Measurements from ENCODE around the gene CCT8. TPM values are rescaled to one million over a fixed set of nuclear protein-coding genes. Genes with fewer than 3 reads are reported as not detected.

Gene CCT8
- polyA plus RNA-seq, 1 donor from 2014 or later = 249 TPM

DNA sequence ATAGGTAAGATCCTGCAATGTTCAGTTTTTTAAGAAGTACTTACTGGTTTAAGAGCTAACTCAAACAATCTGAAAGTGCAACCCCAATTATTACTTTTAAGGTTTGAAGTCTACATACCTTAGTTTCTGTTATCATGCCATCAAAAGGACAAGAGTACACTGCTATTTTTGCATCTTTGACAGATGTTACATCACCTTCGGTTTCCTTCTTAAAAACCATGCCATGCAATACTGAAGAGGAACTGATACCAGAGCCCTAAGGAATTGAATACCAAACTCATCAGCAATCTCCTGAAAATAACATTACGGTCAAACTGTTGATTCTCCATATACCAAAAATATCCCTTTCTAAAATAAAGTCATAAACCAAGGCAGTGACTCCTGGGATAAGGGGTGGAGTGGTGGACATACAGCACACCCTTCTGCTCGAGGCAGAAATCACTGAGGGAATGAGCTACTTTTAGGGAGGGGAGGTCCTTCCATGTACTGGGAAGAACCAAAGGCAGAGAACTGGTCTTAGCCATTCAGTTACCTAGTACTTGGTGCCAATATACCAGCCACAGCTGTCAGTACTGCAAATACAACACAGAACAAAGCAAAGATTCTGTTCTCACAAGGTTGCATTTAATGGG, 8.5 kb downstream of the CCT8 start:
- peaks cover 14% of the 10 kb centered on the region for H3K36me3 ChIP-seq (ENCODE audit: insufficient read depth, low read length)
- H3K9me3 ChIP-seq (ENCODE audit: low read length) = no peaks in the 10 kb centered on the region
- H3K9me2 ChIP-seq (ENCODE audit: insufficient read depth, low read length) = no peaks in the 10 kb centered on the region
- peaks cover 15% of the 10 kb centered on the region for H3K79me2 ChIP-seq (replicated peaks; ENCODE audit: insufficient read depth, low read length)
- no peak for TF ChIP-seq SMC3 (conservative IDR thresholded peaks at IDR 0.05; ENCODE audit: poor library complexity)
- no peak for TF ChIP-seq TAF1 (IDR thresholded peaks at IDR 0.05; ENCODE audit: low read depth)
- no peak for TF ChIP-seq RAD21 (conservative IDR thresholded peaks at IDR 0.05)
- TF ChIP-seq MXI1 (conservative IDR thresholded peaks at IDR 0.05; ENCODE audit: poor library complexity, severe bottlenecking) = no peak
- TF ChIP-seq EP300 (conservative IDR thresholded peaks at IDR 0.05; ENCODE audit: poor library complexity, severe bottlenecking) = no peak
- TF ChIP-seq POLR2AphosphoS5 (IDR thresholded peaks at IDR 0.05) = no peak
- TF ChIP-seq CTCF (IDR thresholded peaks at IDR 0.05; ENCODE audit: poor library complexity, severe bottlenecking) = no peak
- TF ChIP-seq REST (IDR thresholded peaks at IDR 0.05; ENCODE audit: borderline replicate concordance) = no peak
- H4K20me1 ChIP-seq (ENCODE audit: insufficient read depth) = no peaks in the 10 kb centered on the region
- no peaks in the 10 kb centered on the region for H3K27me3 ChIP-seq (ENCODE audit: insufficient read depth, low read depth, low read length)
- H3K4me3 ChIP-seq (ENCODE audit: low read length) = no peak overlapping the region
- H3K4me2 ChIP-seq (ENCODE audit: low read length) = no peak overlapping the region
- no peak overlapping the region for H3K9ac ChIP-seq (ENCODE audit: low read length)
- no peak overlapping the region for H3K27ac ChIP-seq (ENCODE audit: low read length)
- no peaks in the 10 kb centered on the region for H3F3A ChIP-seq (ENCODE audit: insufficient read depth, low read length, poor library complexity, severe bottlenecking)
- H2AFZ ChIP-seq (ENCODE audit: low read depth, low read length) = no peak overlapping the region

GRCh38 chr21:29056538-29057050, 16.9 kb downstream of the CCT8 start:
- no peak overlapping the region for H3K27ac ChIP-seq (ENCODE audit: low read length)

More at GRCh38 chr21:29056538-29057050, 16.9 kb downstream of the CCT8 start:
- Histone ChIP-seq H3K9ac (ENCODE audit: low read length) (no peak overlapping the region), H3K9me3 (ENCODE audit: low read length) (no peaks in the 10 kb centered on the region), H3K9me2 (ENCODE audit: insufficient read depth, low read length) (no peaks in the 10 kb centered on the region), H3K79me2 (replicated peaks; ENCODE audit: insufficient read depth, low read length) (no peaks in the 10 kb centered on the region), H4K20me1 (ENCODE audit: insufficient read depth) (no peaks in the 10 kb centered on the region), H3K27me3 (ENCODE audit: insufficient read depth, low read depth, low read length) (no peaks in the 10 kb centered on the region), H3K36me3 (ENCODE audit: insufficient read depth, low read length) (peaks cover 10% of the 10 kb centered on the region), H2AFZ (ENCODE audit: low read depth, low read length) (no peak overlapping the region), H3F3A (ENCODE audit: insufficient read depth, low read length, poor library complexity, severe bottlenecking) (no peaks in the 10 kb centered on the region), H3K4me3 (ENCODE audit: low read length) (no peak overlapping the region), H3K4me2 (ENCODE audit: low read length) (no peak overlapping the region)
- TF ChIP-seq MXI1 (conservative IDR thresholded peaks at IDR 0.05; ENCODE audit: poor library complexity, severe bottlenecking) (no peak), SMC3 (conservative IDR thresholded peaks at IDR 0.05; ENCODE audit: poor library complexity) (no peak), CTCF (IDR thresholded peaks at IDR 0.05; ENCODE audit: poor library complexity, severe bottlenecking) (no peak), TAF1 (IDR thresholded peaks at IDR 0.05; ENCODE audit: low read depth) (no peak), POLR2AphosphoS5 (IDR thresholded peaks at IDR 0.05) (no peak), REST (IDR thresholded peaks at IDR 0.05; ENCODE audit: borderline replicate concordance) (no peak), RAD21 (conservative IDR thresholded peaks at IDR 0.05) (no peak), EZH2 (IDR thresholded peaks at IDR 0.05; ENCODE audit: borderline replicate concordance, insufficient read depth, low read length, poor library complexity, severe bottlenecking) (no peak), EP300 (conservative IDR thresholded peaks at IDR 0.05; ENCODE audit: poor library complexity, severe bottlenecking) (no peak)

All from neural cell (in vitro differentiated cells).